Bronchial epithelial cell (primary cell): ENCODE measurements around the gene KRT10. TPM values are rescaled to one million over a fixed set of nuclear protein-coding genes. Genes with fewer than 3 reads are reported as not detected.
A peak's percentile ranks its signal among the peaks of the same experiment; 100 is the strongest.
"Not testable (repeated sequence)": the region's sequence is repeated elsewhere in the genome, so short reads cannot be mapped to it uniquely, and the experiment has no call there.

Experiments
- DNase-seq: peaks from one replicate; pipeline ENCODE4 v3.0.0-alpha.2; 2010; ENCODE audit warnings: low read depth
- FAIRE-seq: peaks from 2 replicates; lab custom pipeline; 2011; peaks lifted over from hg19 to GRCh38; lab: Jason Lieb, UNC
- H3K27me3 ChIP-seq: 2 replicates; pipeline ENCODE4 v1.5.1; 2011; ENCODE audit warnings: low read length; ENCODE audit not compliant: control insufficient read depth, insufficient read depth
- H3K36me3 ChIP-seq: 2 replicates; pipeline ENCODE4 v1.5.1; 2011; ENCODE audit warnings: low read length; ENCODE audit not compliant: control insufficient read depth, insufficient read depth
- H3K4me3 ChIP-seq: 2 replicates; pipeline ENCODE4 v1.5.1; 2011; ENCODE audit warnings: mild to moderate bottlenecking, low read depth, low read length, control low read depth
- CTCF ChIP-seq: IDR thresholded peaks from 2 replicates; pipeline ENCODE4 v1.5.1; 2011; ENCODE audit warnings: mild to moderate bottlenecking, moderate library complexity, low read length, control low read depth, inconsistent platforms; ENCODE audit not compliant: insufficient read depth, severe bottlenecking
- total RNA-seq: library from RNA; depleted of rRNA; stranded (reverse); fragments of >200 nt; gene quantifications from 2 replicates; pipeline ENCODE4 v1.2.1, GENCODE V29; 2014

Gene KRT10
- total RNA-seq, 1 donor from 2014 or later = 6.3 TPM

- Histone ChIP-seq H3K27me3 (no peaks in the 10 kb centered on the region), H3K36me3 (no peaks in the 10 kb centered on the region), H3K4me3 (no peak overlapping the region)
- DNase-seq = no peak
- peak; percentile 46 for TF ChIP-seq CTCF
- peak; percentile 40 for FAIRE-seq
Observed at GRCh38 chr17:40862985-40863733, 40.7 kb upstream of the KRT10 start.

GRCh38 chr17:40859536-40859935, 37.1 kb upstream of the KRT10 start:
- H3K4me3 ChIP-seq = no peak overlapping the region
- FAIRE-seq = no peak
- H3K36me3 ChIP-seq = no peaks in the 10 kb centered on the region
- no peak for TF ChIP-seq CTCF
- no peaks in the 10 kb centered on the region for H3K27me3 ChIP-seq
- DNase-seq = no peak

DNA sequence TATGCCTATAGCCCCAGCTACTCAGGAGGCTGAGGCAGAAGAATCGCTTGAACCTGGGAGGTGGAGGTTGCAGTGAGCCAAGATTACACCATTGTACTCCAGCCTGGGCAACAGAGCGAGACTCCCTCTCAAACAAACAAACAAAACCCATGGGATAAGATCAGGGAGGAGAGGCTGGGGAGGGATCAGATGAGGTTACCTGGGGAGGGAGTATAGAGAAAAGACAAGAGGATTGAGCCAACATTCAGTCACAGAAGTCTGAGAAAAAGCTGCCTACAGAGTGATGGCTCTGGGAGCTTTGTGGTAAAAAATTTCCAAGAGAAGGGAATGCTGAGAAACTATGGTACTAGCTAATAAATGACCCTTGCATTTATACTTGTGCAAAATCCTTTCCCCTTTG, 36.3 kb upstream of the KRT10 start:
- H3K36me3 ChIP-seq, FAIRE-seq, DNase-seq, H3K4me3 ChIP-seq, H3K27me3 ChIP-seq: not testable (repeated sequence)

- FAIRE-seq (no peak), DNase-seq (no peak)
- Histone ChIP-seq H3K27me3 (no peaks in the 10 kb centered on the region), H3K4me3 (no peak overlapping the region), H3K36me3 (no peaks in the 10 kb centered on the region)
- no peak for TF ChIP-seq CTCF
Observed at GRCh38 chr17:40857535-40857934, 35.1 kb upstream of the KRT10 start.

DNA sequence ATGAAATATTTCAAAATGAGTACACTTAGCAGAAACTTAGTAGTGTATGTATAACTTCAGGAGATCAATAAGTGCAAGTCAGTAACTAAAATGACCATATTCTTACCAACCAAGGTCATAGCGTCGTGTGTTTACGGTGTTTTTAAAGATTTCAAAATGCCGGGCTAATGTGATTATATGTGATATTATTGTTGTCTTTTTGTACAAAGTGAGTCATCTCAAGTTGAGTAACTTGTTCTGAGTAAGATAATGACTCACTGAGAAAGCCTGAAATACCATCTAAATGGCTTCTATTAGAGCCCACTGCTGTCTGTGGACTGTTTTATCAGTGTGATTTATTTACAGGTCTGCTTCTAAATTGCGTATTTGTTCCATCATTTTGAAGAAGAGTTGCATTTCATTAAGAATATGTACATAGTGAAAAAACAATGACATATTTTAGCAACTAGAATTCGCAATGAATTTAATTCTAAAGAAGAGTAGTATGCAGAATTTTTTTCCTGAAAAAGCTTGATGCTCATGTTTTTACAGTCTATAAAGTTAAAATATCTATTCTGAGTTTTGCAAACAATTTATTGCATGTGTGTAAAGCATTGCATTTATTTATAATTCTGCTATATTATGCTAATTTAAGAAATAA, 31.9 kb upstream of the KRT10 start:
- DNase-seq (peak; percentile 93), FAIRE-seq (no peak)
- TF ChIP-seq CTCF = no peak
- Histone ChIP-seq H3K27me3 (no peaks in the 10 kb centered on the region), H3K4me3 (no peak overlapping the region), H3K36me3 (no peaks in the 10 kb centered on the region)

GRCh38 chr17:40852364-40852763, 29.9 kb upstream of the KRT10 start:
- TF ChIP-seq CTCF = no peak
- no peaks in the 10 kb centered on the region for H3K36me3 ChIP-seq
- no peak overlapping the region for H3K4me3 ChIP-seq
- no peaks in the 10 kb centered on the region for H3K27me3 ChIP-seq
- no peak for FAIRE-seq
- DNase-seq = peak; percentile 7
